H1 (cell line): ENCODE results near the gene CLEC16A. TPM values are rescaled to one million over a fixed set of nuclear protein-coding genes. Genes with fewer than 3 reads are reported as not detected.

Experiments
- CTCF ChIA-PET: fragments of 300-600 bp; sonication (Branson Sonifier 250); formaldehyde crosslinking; loops from one replicate; lab custom pipeline; 2021; ENCODE audit not compliant: partially characterized antibody; lab: Charles Lee
- POLR2A ChIA-PET: fragments of 300-600 bp; sonication (Branson Sonifier 250); formaldehyde crosslinking; loops from one replicate; lab custom pipeline; 2021; ENCODE audit warnings: inconsistent platforms; ENCODE audit not compliant: partially characterized antibody; lab: Charles Lee
- DNase-seq, 2 experiments: peaks; one replicate each; pipeline versions ENCODE4 v3.0.0 to v3.0.0-alpha.2; 2010 to 2022; ENCODE audit warnings: low spot score in 2 of 2, low read depth in 1 of 2, mixed read lengths in 1 of 2
- FAIRE-seq: peaks from 2 replicates; lab custom pipeline; 2011; peaks lifted over from hg19 to GRCh38; lab: Jason Lieb, UNC
- H2AFZ ChIP-seq: 2 replicates; pipeline ENCODE4 v1.8.1; 2012; ENCODE audit warnings: low read length, inconsistent platforms
- H2AK5ac ChIP-seq: 2 replicates; pipeline ENCODE4 v1.6.1; 2013; ENCODE audit warnings: low read depth, low read length
- H2BK120ac ChIP-seq: replicated peaks from 2 replicates; pipeline ENCODE3; 2013; ENCODE audit warnings: low read depth, low read length, inconsistent platforms
- H2BK12ac ChIP-seq: 2 replicates; pipeline ENCODE4 v1.6.1; 2013; ENCODE audit warnings: low read depth, low read length
- H2BK15ac ChIP-seq: 2 replicates; pipeline ENCODE4 v1.6.1; 2013; ENCODE audit warnings: low read length
- H2BK20ac ChIP-seq: 2 replicates; pipeline ENCODE4 v1.6.1; 2013; ENCODE audit warnings: low read length
- H2BK5ac ChIP-seq: 2 replicates; pipeline ENCODE4 v1.6.1; 2013; ENCODE audit warnings: low read depth, low read length
- H3K14ac ChIP-seq: 2 replicates; pipeline ENCODE4 v1.6.1; 2013; ENCODE audit warnings: inconsistent platforms; ENCODE audit not compliant: insufficient read length
- H3K18ac ChIP-seq: 2 replicates; pipeline ENCODE4 v1.6.1; 2013; ENCODE audit warnings: low read length; ENCODE audit errors: extremely low read depth
- H3K23ac ChIP-seq: 2 replicates; pipeline ENCODE4 v1.6.1; 2013; ENCODE audit warnings: inconsistent platforms; ENCODE audit not compliant: insufficient read length
- H3K23me2 ChIP-seq: 2 replicates; pipeline ENCODE4 v1.6.1; 2013; ENCODE audit warnings: low read depth, low read length
- H3K27ac ChIP-seq: 2 replicates; pipeline ENCODE4 v1.6.1; 2011; ENCODE audit warnings: low read depth, low read length, inconsistent platforms
- H3K27me3 ChIP-seq, 4 experiments: replicated peaks in 1 of 4; 1 replicate in 1 of 4; 2 replicates in 3 of 4; pipeline versions ENCODE4 v1.6.1 to v1.8.1; 2011 to 2013; ENCODE audit warnings: low read length in 3 of 4, mild to moderate bottlenecking in 3 of 4, inconsistent platforms in 2 of 4, mixed read lengths in 2 of 4, moderate library complexity in 1 of 4; ENCODE audit not compliant: control insufficient read depth in 3 of 4, insufficient read depth in 3 of 4; ENCODE audit errors: extremely low read depth in 1 of 4
- H3K36me3 ChIP-seq, 4 experiments: 2 replicates each; pipeline versions ENCODE4 v1.6.1 to v1.8.1; 2011 to 2013; ENCODE audit warnings: mild to moderate bottlenecking in 4 of 4, low read length in 3 of 4, moderate library complexity in 2 of 4, control low read depth in 1 of 4, inconsistent platforms in 1 of 4; ENCODE audit not compliant: insufficient read depth in 4 of 4, control insufficient read depth in 2 of 4
- H3K4ac ChIP-seq: replicated peaks from 2 replicates; pipeline ENCODE3; 2013; ENCODE audit warnings: low read length, low read depth, mixed read lengths, inconsistent platforms; ENCODE audit not compliant: insufficient read length
- H3K4me1 ChIP-seq, 4 experiments: replicated peaks in 1 of 4; 1 replicate in 1 of 4; 2 replicates in 3 of 4; pipeline versions ENCODE4 v1.6.1 to v1.8.1; 2011 to 2013; ENCODE audit warnings: low read length in 3 of 4, inconsistent platforms in 2 of 4, mixed read lengths in 1 of 4; ENCODE audit not compliant: insufficient read depth in 4 of 4, control insufficient read depth in 3 of 4
- H3K4me2 ChIP-seq, 2 experiments: 2 replicates each; pipeline versions ENCODE4 v1.6.1 to v1.8.1; 2011 to 2013; ENCODE audit warnings: low read depth in 2 of 2, low read length in 2 of 2, control low read depth in 1 of 2, inconsistent platforms in 1 of 2, mild to moderate bottlenecking in 1 of 2; ENCODE audit not compliant: insufficient read depth in 1 of 2
- H3K4me3 ChIP-seq, 4 experiments: fragments of 200-600, 300-600 bp in 1 of 4; sonication (generic), shearing (Covaris generic), sonication (Bioruptor Twin) in 1 of 4; 2 replicates each; pipeline versions ENCODE4 v1.5.1 to v1.8.1; 2011 to 2016; ENCODE audit warnings: low read length in 4 of 4, low read depth in 3 of 4, control low read depth in 2 of 4, inconsistent platforms in 2 of 4, mild to moderate bottlenecking in 2 of 4, mixed read lengths in 1 of 4, moderate library complexity in 1 of 4; ENCODE audit not compliant: insufficient read depth in 2 of 4; ENCODE audit errors: extremely low read depth in 1 of 4
- H3K56ac ChIP-seq: replicated peaks from 2 replicates; pipeline ENCODE3; 2013; ENCODE audit warnings: low read depth, mild to moderate bottlenecking, mixed read lengths, low read length, inconsistent platforms; ENCODE audit not compliant: insufficient read length
- H3K79me1 ChIP-seq: 2 replicates; pipeline ENCODE4 v1.6.1; 2013; ENCODE audit warnings: low read depth, low read length, control low read depth
- H3K79me2 ChIP-seq, 2 experiments: 2 replicates each; pipeline versions ENCODE4 v1.6.1 to v1.8.1; 2012 to 2013; ENCODE audit warnings: low read length in 2 of 2, mild to moderate bottlenecking in 2 of 2, inconsistent platforms in 1 of 2; ENCODE audit not compliant: insufficient read depth in 2 of 2, control insufficient read depth in 1 of 2
- H3K9ac ChIP-seq, 4 experiments: replicated peaks in 1 of 4; 1 replicate in 1 of 4; 2 replicates in 3 of 4; pipeline versions ENCODE4 v1.6.1 to v1.8.1; 2011 to 2013; ENCODE audit warnings: low read depth in 3 of 4, low read length in 3 of 4, control low read depth in 2 of 4, mild to moderate bottlenecking in 2 of 4, moderate library complexity in 2 of 4, inconsistent platforms in 1 of 4; ENCODE audit errors: extremely low read depth in 1 of 4
- H3K9me3 ChIP-seq, 2 experiments: 2 replicates each; pipeline versions ENCODE4 v1.6.1 to v1.8.1; 2012 to 2013; ENCODE audit warnings: mild to moderate bottlenecking in 2 of 2, moderate library complexity in 2 of 2, control low read depth in 1 of 2, inconsistent platforms in 1 of 2, low read depth in 1 of 2, low read length in 1 of 2, mixed read lengths in 1 of 2; ENCODE audit not compliant: insufficient read depth in 2 of 2
- H4K20me1 ChIP-seq, 2 experiments: replicated peaks in 1 of 2; 2 replicates each; pipeline versions ENCODE3 to v1.8.1; 2011 to 2013; ENCODE audit warnings: inconsistent platforms in 2 of 2, low read length in 2 of 2, mild to moderate bottlenecking in 1 of 2; ENCODE audit not compliant: insufficient read depth in 2 of 2, control insufficient read depth in 1 of 2
- H4K5ac ChIP-seq: 2 replicates; pipeline ENCODE4 v1.6.1; 2013; ENCODE audit warnings: low read length, low read depth, mixed read lengths, inconsistent platforms; ENCODE audit not compliant: insufficient read length
- H4K8ac ChIP-seq: 2 replicates; pipeline ENCODE4 v1.8.0; 2013; ENCODE audit warnings: mild to moderate bottlenecking, moderate library complexity, low read length, inconsistent platforms; ENCODE audit not compliant: insufficient read depth; ENCODE audit errors: extremely low read depth
- H4K91ac ChIP-seq: replicated peaks from 2 replicates; pipeline ENCODE3; 2013; ENCODE audit warnings: low read length, mixed read lengths, inconsistent platforms; ENCODE audit not compliant: insufficient read length
- CTBP2 ChIP-seq: IDR thresholded peaks from 2 replicates; pipeline ENCODE4 v1.7.0; 2011; ENCODE audit warnings: borderline replicate concordance, mild to moderate bottlenecking, moderate library complexity, mixed read lengths, low read length; ENCODE audit not compliant: insufficient read depth, insufficient read length
- HDAC2 ChIP-seq, 2 experiments: fragments of 300-600 bp in 1 of 2; sonication (generic) in 1 of 2; IDR thresholded peaks; 2 replicates each; pipeline ENCODE4 v1.6.1; 2011 to 2012; ENCODE audit warnings: low read depth in 2 of 2, low read length in 2 of 2, mild to moderate bottlenecking in 2 of 2, moderate library complexity in 2 of 2, borderline replicate concordance in 1 of 2, inconsistent platforms in 1 of 2
- HDAC6 ChIP-seq: IDR thresholded peaks from one replicate; pipeline ENCODE4 v1.7.1; 2012; ENCODE audit warnings: low read depth, mild to moderate bottlenecking, inconsistent platforms, low read length, moderate library complexity
- POLR2AphosphoS5 ChIP-seq: IDR thresholded peaks from 2 replicates; pipeline ENCODE4 v1.6.1; 2011; ENCODE audit warnings: low read depth, low read length
- SIN3A ChIP-seq, 2 experiments: IDR thresholded peaks in 1 of 2; conservative IDR thresholded peaks in 1 of 2; 2 replicates each; pipeline ENCODE4 v1.6.1; 2011 to 2012; ENCODE audit warnings: low read length in 2 of 2, improper control_type of control experiment in 1 of 2, low read depth in 1 of 2, mild to moderate bottlenecking in 1 of 2
- SIX5 ChIP-seq: IDR thresholded peaks from 2 replicates; pipeline ENCODE4 v1.6.1; 2011; ENCODE audit warnings: mild to moderate bottlenecking, low read depth, low read length
- SP2 ChIP-seq: IDR thresholded peaks from 2 replicates; pipeline ENCODE4 v1.6.1; 2012; ENCODE audit warnings: mild to moderate bottlenecking, low read length, inconsistent platforms
- SP4 ChIP-seq: IDR thresholded peaks from 2 replicates; pipeline ENCODE4 v1.6.1; 2012; ENCODE audit warnings: low read length, inconsistent platforms
- TAF7 ChIP-seq: optimal IDR thresholded peaks from 2 replicates; pipeline ENCODE3; 2011; ENCODE audit warnings: low read depth, mild to moderate bottlenecking, inconsistent platforms, low read length, moderate library complexity, borderline replicate concordance
- WGBS, 2 experiments: shearing (Covaris generic) in 1 of 2; methylation state at CpG; one replicate each; pipeline versions ENCODE4 v1.1.6 to v1.1.7; 2013 to 2015; ENCODE audit warnings: low lambda C conversion rate in 2 of 2, mixed read lengths in 2 of 2, inconsistent platforms in 1 of 2, low coverage in 1 of 2, missing lambda C conversion rate in 1 of 2; ENCODE audit not compliant: insufficient replicate concordance in 2 of 2, insufficient coverage in 1 of 2, insufficient read length in 1 of 2; ENCODE audit errors: extremely low coverage in 1 of 2, missing lambda C conversion rate in 1 of 2; 5-methylcytosine and 5-hydroxymethylcytosine counted together
- polyA plus RNA-seq, 7 experiments: library from polyadenylated mRNA; depleted of rRNA in 3 of 7; stranded (reverse) in 5 of 7; unstranded in 2 of 7; fragments of >200 nt in 5 of 7; fragments of 200-250 nt in 2 of 7; gene quantifications; 1 replicate in 5 of 7; 2 replicates in 1 of 7; 4 replicates in 1 of 7; pipeline versions ENCODE4 v1.2.1 to v1.2.3, GENCODE V29; 2011 to 2013; ENCODE audit warnings: missing spikeins in 2 of 7, mixed read lengths in 2 of 7
- total RNA-seq: library from RNA; stranded (reverse); fragmentation: NEBNext Ultra II Directional; extraction: Animal tissue kit (Norgen Biotek cat#: 25700); gene quantifications from 2 replicates; pipeline ENCODE4 v1.2.1, GENCODE V29; 2021
- TF ChIP-seq, protein P1 (sequence below): IDR thresholded peaks from 2 replicates; pipeline ENCODE4 v1.6.1; 2011; ENCODE audit warnings: low read depth, mild to moderate bottlenecking, low read length; ENCODE audit not compliant: insufficient read depth

Gene CLEC16A
- total and polyA plus RNA-seq, 2 of the 8 experiments (the other 6 are each of a cell fraction or from before 2014, with no cell fraction given), result 7.6 to 19.3 TPM

DNA sequence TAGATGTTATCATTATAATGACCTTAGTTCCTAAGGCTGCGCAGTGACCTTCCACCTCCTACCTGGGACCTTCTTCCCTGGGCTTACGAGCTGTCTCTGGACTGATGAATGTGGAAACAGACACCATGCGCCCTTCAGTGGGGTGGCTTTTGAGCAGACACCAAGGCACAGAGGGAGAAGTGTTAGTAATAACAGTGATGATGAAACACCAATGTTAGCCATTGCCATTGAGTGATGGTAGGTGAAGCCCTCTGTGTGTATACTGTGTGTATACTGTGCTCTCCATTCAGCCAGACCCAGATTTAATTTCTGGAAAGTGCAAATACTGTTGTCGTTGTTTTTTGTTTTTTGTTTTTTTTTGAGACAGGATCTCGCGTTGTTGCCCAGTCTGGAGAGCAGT is 44.5 kb downstream of the CLEC16A start:
- H3K4me3 ChIP-seq, result no peak overlapping the region
- no peak overlapping the region for H3K14ac ChIP-seq
- H2AFZ ChIP-seq, result no peak overlapping the region
- POLR2A ChIA-PET, result interaction anchor here (0.6 kb wide), 1 partner anchor 225 kb away, joined by 4 read pairs; no protein-coding TSS in a partner anchor
- DNase-seq, result no peak
- no peak overlapping the region for H4K5ac ChIP-seq
- no peaks in the 10 kb centered on the region for H3K27me3 ChIP-seq
- no peak overlapping the region for H3K9ac ChIP-seq
- H4K8ac ChIP-seq, result no peak overlapping the region
- no peak overlapping the region for H2BK120ac ChIP-seq
- peaks cover 4 to 11% of the 10 kb centered on the region in 2 experiments for H4K20me1 ChIP-seq
- no peak overlapping the region for H3K4me2 ChIP-seq
- 82% methylated on average over 6 of the region's 6 CpGs; no CpG with 5 or more reads in 1 of the 2 experiments for WGBS, 2 experiments
- H2BK12ac ChIP-seq, result no peak overlapping the region
- H3K23me2 ChIP-seq, result no peaks in the 10 kb centered on the region
- no peak overlapping the region for H4K91ac ChIP-seq
- no peak overlapping the region for H2AK5ac ChIP-seq
- CTCF ChIA-PET, result interaction anchor here (0.6 to 1.9 kb wide), 17 partner anchors 8 to 408 kb away, joined by 3 to 8 read pairs (median 4); no protein-coding TSS in a partner anchor
- H2BK5ac ChIP-seq, result no peak overlapping the region
- H3K18ac ChIP-seq, result no peak overlapping the region
- H3K56ac ChIP-seq, result no peak overlapping the region
- no peak overlapping the region for H3K23ac ChIP-seq
- no peaks in the 10 kb centered on the region for H3K9me3 ChIP-seq
- no peak overlapping the region for H2BK15ac ChIP-seq
- no peaks in the 10 kb centered on the region for H3K4me1 ChIP-seq
- no peak overlapping the region for H2BK20ac ChIP-seq
- no peaks in the 10 kb centered on the region for H3K79me1 ChIP-seq
- no peaks in the 10 kb centered on the region for H3K79me2 ChIP-seq
- no peak overlapping the region for H3K27ac ChIP-seq
- no peaks in the 10 kb centered on the region; a peak in 1 of 8 replicates for H3K36me3 ChIP-seq
- FAIRE-seq, result no peak
- H3K4ac ChIP-seq, result no peak overlapping the region
- TF ChIP-seq CTBP2 (no peak), POLR2AphosphoS5 (no peak), SP2 (no peak), HDAC6 (no peak), SIX5 (no peak), TAF7 (no peak), HDAC2 (IDR thresholded peaks at IDR 0.05; ENCODE audit: borderline replicate concordance in 1 of 2, low read depth in 2 of 2, low read length in 2 of 2) (no peak), SIN3A (conservative IDR thresholded peaks at IDR 0.05 in 1 of 2, IDR thresholded peaks at IDR 0.05 in 1 of 2; ENCODE audit: low read depth in 1 of 2, low read length in 2 of 2) (no peak), SP4 (no peak)
- TF ChIP-seq, protein P1, sequence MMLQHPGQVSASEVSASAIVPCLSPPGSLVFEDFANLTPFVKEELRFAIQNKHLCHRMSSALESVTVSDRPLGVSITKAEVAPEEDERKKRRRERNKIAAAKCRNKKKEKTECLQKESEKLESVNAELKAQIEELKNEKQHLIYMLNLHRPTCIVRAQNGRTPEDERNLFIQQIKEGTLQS, result no peak
